HepG2 (cell line): ENCODE results near the gene WNT4. TPM values are rescaled to one million over a fixed set of nuclear protein-coding genes. Genes with fewer than 3 reads are reported as not detected.

ENCODE experiments used
- ATAC-seq: fragments of 200-7000 bp; cut with Tn5 transposase; 3 replicates; pipeline ENCODE4 v1.9.1; 2020; ENCODE audit warnings: mild to moderate bottlenecking, moderate library complexity
- BruUV-seq: library from RNA; stranded (reverse); fragments of 400-500 nt; replicated peaks from 2 replicates; lab custom pipeline; 2021; lab: Mats Ljungman, UMichigan
- CTCF ChIA-PET: fragments of 300-600 bp; formaldehyde crosslinking; extraction: SDS; loops from one replicate; lab custom pipeline; 2021; ENCODE audit warnings: low total read pairs, inconsistent platforms, low intra/inter-chr PET ratio; lab: Yijun Ruan, JAX
- POLR2A ChIA-PET: fragments of 350-600 bp; sonication (Branson Sonifier 250); formaldehyde crosslinking; loops from one replicate; lab custom pipeline; 2020; ENCODE audit warnings: antibody characterized with exemption, inconsistent platforms; lab: Yijun Ruan, JAX
- DNase-seq: peaks from one replicate; pipeline ENCODE4 v3.0.0-alpha.2; 2015; ENCODE audit warnings: low spot score
- FAIRE-seq: peaks from 3 replicates; lab custom pipeline; 2011; peaks lifted over from hg19 to GRCh38; lab: Jason Lieb, UNC
- H2AFZ ChIP-seq: one replicate; pipeline ENCODE4 v1.6.1; 2011; ENCODE audit warnings: low read length, inconsistent platforms
- H3K27ac ChIP-seq: fragments of 300-600 bp; 3 replicates; pipeline ENCODE4 v1.8.0; 2011; ENCODE audit warnings: mixed run types, mild to moderate bottlenecking, mixed read lengths, low read length, inconsistent platforms; ENCODE audit not compliant: insufficient read depth; ENCODE audit errors: extremely low read length
- H3K27me3 ChIP-seq, 2 experiments: fragments of 200-600 bp in 1 of 2; 2 replicates in 1 of 2; 3 replicates in 1 of 2; pipeline versions ENCODE4 v1.6.0 to v1.8.0; 2011; ENCODE audit warnings: low read length in 2 of 2, mild to moderate bottlenecking in 2 of 2, moderate library complexity in 2 of 2, inconsistent platforms in 1 of 2; ENCODE audit not compliant: insufficient read depth in 2 of 2, control insufficient read depth in 1 of 2
- H3K36me3 ChIP-seq, 2 experiments: fragments of 200-600 bp in 1 of 2; replicated peaks in 1 of 2; 2 replicates in 1 of 2; 3 replicates in 1 of 2; pipeline versions ENCODE4 v1.5.1 to v1.8.0; 2011; ENCODE audit warnings: low read length in 2 of 2, inconsistent platforms in 1 of 2; ENCODE audit not compliant: insufficient read depth in 2 of 2, control insufficient read depth in 1 of 2
- H3K4me1 ChIP-seq: 2 replicates; pipeline ENCODE4 v1.5.1; 2012; ENCODE audit warnings: low read length, inconsistent platforms; ENCODE audit not compliant: insufficient read depth
- H3K4me2 ChIP-seq: 2 replicates; pipeline ENCODE4 v1.6.0; 2011; ENCODE audit warnings: low read depth, low read length, inconsistent platforms
- H3K4me3 ChIP-seq, 3 experiments: fragments of 200-600 bp in 1 of 3; sonication (generic), shearing (Covaris generic) in 1 of 3; replicated peaks in 1 of 3; 2 replicates each; pipeline ENCODE4 v1.5.1; 2011 to 2016; ENCODE audit warnings: low read length in 3 of 3, inconsistent platforms in 2 of 3, low read depth in 2 of 3, mild to moderate bottlenecking in 2 of 3, control low read depth in 1 of 3, mixed read lengths in 1 of 3; ENCODE audit not compliant: insufficient read depth in 1 of 3
- H3K79me2 ChIP-seq: one replicate; pipeline ENCODE4 v1.6.1; 2011; ENCODE audit warnings: low read length, inconsistent platforms; ENCODE audit not compliant: insufficient read depth
- H3K9ac ChIP-seq: 2 replicates; pipeline ENCODE4 v1.6.0; 2011; ENCODE audit warnings: mild to moderate bottlenecking, low read depth, low read length, inconsistent platforms; ENCODE audit not compliant: insufficient read depth
- H3K9me3 ChIP-seq: 2 replicates; pipeline ENCODE4 v1.5.1; 2012; ENCODE audit warnings: mild to moderate bottlenecking, low read length
- H4K20me1 ChIP-seq: 2 replicates; pipeline ENCODE4 v1.6.0; 2011; ENCODE audit warnings: inconsistent platforms, mild to moderate bottlenecking, low read length, moderate library complexity; ENCODE audit not compliant: insufficient read depth
- ATAD3A ChIP-seq: sonication (generic); formaldehyde crosslinking; IDR thresholded peaks from 2 replicates; pipeline ENCODE4 v1.4.0; 2020; ENCODE audit warnings: missing genetic modification reagents
- ATF4 ChIP-seq, 2 experiments: fragments of 450-650 bp in 1 of 2; sonication (generic) in 1 of 2; formaldehyde crosslinking; IDR thresholded peaks; 2 replicates each; pipeline versions ENCODE4 v1.5.0 to v1.8.0; 2020 to 2022; ENCODE audit warnings: mild to moderate bottlenecking in 1 of 2, missing genetic modification reagents in 1 of 2
- BATF2 ChIP-seq: sonication (generic); formaldehyde crosslinking; IDR thresholded peaks from 2 replicates; pipeline ENCODE4 v1.8.0; 2022; ENCODE audit warnings: mild to moderate bottlenecking, missing genetic modification reagents, moderate library complexity
- DBP ChIP-seq: sonication (generic); formaldehyde crosslinking; IDR thresholded peaks from 2 replicates; pipeline ENCODE4 v1.4.0; 2020; ENCODE audit warnings: missing genetic modification reagents; ENCODE audit errors: not compliant biosample characterization
- GTF2F1 ChIP-seq: fragments of 150-350 bp; IDR thresholded peaks from 2 replicates; pipeline ENCODE4 v1.6.1; 2014; ENCODE audit warnings: low read length
- HNRNPLL ChIP-seq: fragments of 200-400 bp; formaldehyde crosslinking; IDR thresholded peaks from 2 replicates; pipeline ENCODE4 v1.6.1; 2017; ENCODE audit warnings: mild to moderate bottlenecking, low read depth, low read length; ENCODE audit not compliant: poor library complexity, severe bottlenecking
- JUN ChIP-seq: sonication (generic); formaldehyde crosslinking; IDR thresholded peaks from 2 replicates; pipeline ENCODE4 v1.4.0; 2020; ENCODE audit warnings: mild to moderate bottlenecking, missing genetic modification reagents
- KLF13 ChIP-seq: sonication (generic); formaldehyde crosslinking; IDR thresholded peaks from 2 replicates; pipeline ENCODE4 v1.4.0; 2020; ENCODE audit warnings: mild to moderate bottlenecking, missing genetic modification reagents
- MAZ ChIP-seq, 2 experiments: sonication (generic) in 1 of 2; formaldehyde crosslinking in 1 of 2; IDR thresholded peaks; 2 replicates each; pipeline versions ENCODE4 v1.5.0 to v1.6.1; 2012 to 2020; ENCODE audit warnings: low read depth in 2 of 2, mild to moderate bottlenecking in 2 of 2, borderline replicate concordance in 1 of 2, improper control_type of control experiment in 1 of 2, low read length in 1 of 2, missing genetic modification reagents in 1 of 2, moderate library complexity in 1 of 2
- MYNN ChIP-seq: sonication (generic); formaldehyde crosslinking; IDR thresholded peaks from 2 replicates; pipeline ENCODE4 v1.4.0; 2020; ENCODE audit warnings: mild to moderate bottlenecking, low read depth, missing genetic modification reagents
- NFIB ChIP-seq: sonication (generic); formaldehyde crosslinking; IDR thresholded peaks from 2 replicates; pipeline ENCODE4 v1.9.0; 2021; ENCODE audit warnings: missing genetic modification reagents, mild to moderate bottlenecking, borderline replicate concordance
- PAX8 ChIP-seq: sonication (generic); formaldehyde crosslinking; IDR thresholded peaks from 2 replicates; pipeline ENCODE4 v1.8.0; 2022; ENCODE audit warnings: mild to moderate bottlenecking, missing genetic modification reagents, borderline replicate concordance
- TCF7 ChIP-seq: sonication (generic); IDR thresholded peaks from 2 replicates; pipeline ENCODE4 v1.6.1; 2016; ENCODE audit warnings: antibody characterized with exemption, low read depth
- ZNF121 ChIP-seq: sonication (generic); formaldehyde crosslinking; IDR thresholded peaks from 2 replicates; pipeline ENCODE4 v1.5.0; 2020; ENCODE audit warnings: mild to moderate bottlenecking, missing genetic modification reagents
- WGBS: methylation state at CpG from one replicate; pipeline ENCODE4 v1.1.6; 2017; ENCODE audit warnings: low lambda C conversion rate; 5-methylcytosine and 5-hydroxymethylcytosine counted together
- in situ Hi-C: cut with HindIII; loops from 2 replicates; pipeline ENCODE4 v1.10.0; 2017; ENCODE audit warnings: low pct_unique_long_range_greater_than_20kb; ENCODE audit not compliant: extremely low pct_ligation_motif_present
- intact Hi-C: fragments of 100-400 bp; cut with micrococcal nuclease; formaldehyde crosslinking; loops from one replicate; pipeline ENCODE4 v1.10.0; 2022; ENCODE audit not compliant: unreplicated experiment
- polyA plus RNA-seq, 8 experiments: library from polyadenylated mRNA; depleted of rRNA in 3 of 8; stranded (reverse) in 7 of 8; unstranded in 1 of 8; fragments of >200 nt; fragmentation: Illumina TruSeq in 4 of 8; extraction: Trizol in 4 of 8; gene quantifications; 2 replicates each; pipeline versions ENCODE4 v1.2.1 to v1.2.3, GENCODE V29; 2011 to 2016; ENCODE audit warnings: low read depth in 4 of 8, missing spikeins in 1 of 8, mixed read lengths in 1 of 8; ENCODE audit not compliant: insufficient read depth in 1 of 8
- total RNA-seq, 5 experiments: library from RNA; depleted of rRNA; stranded (reverse); fragments of >200 nt; fragmentation: Illumina TruSeq; extraction: Trizol; gene quantifications; 2 replicates each; pipeline ENCODE4 v1.2.3, GENCODE V29; 2016; ENCODE audit warnings: low read depth in 1 of 5
- TF ChIP-seq, protein P1 (sequence below): sonication (generic); formaldehyde crosslinking; conservative IDR thresholded peaks from 2 replicates; pipeline ENCODE4 v1.8.0; 2022; ENCODE audit warnings: missing genetic modification reagents
- TF ChIP-seq, protein P2 (sequence below): sonication (generic); formaldehyde crosslinking; IDR thresholded peaks from 2 replicates; pipeline ENCODE4 v1.4.0; 2020; ENCODE audit warnings: missing genetic modification reagents

WNT4 gene
- total and polyA plus RNA-seq, 2 of the 13 experiments (the other 11 are each of a cell fraction or from before 2014, with no cell fraction given): not detected

DNA sequence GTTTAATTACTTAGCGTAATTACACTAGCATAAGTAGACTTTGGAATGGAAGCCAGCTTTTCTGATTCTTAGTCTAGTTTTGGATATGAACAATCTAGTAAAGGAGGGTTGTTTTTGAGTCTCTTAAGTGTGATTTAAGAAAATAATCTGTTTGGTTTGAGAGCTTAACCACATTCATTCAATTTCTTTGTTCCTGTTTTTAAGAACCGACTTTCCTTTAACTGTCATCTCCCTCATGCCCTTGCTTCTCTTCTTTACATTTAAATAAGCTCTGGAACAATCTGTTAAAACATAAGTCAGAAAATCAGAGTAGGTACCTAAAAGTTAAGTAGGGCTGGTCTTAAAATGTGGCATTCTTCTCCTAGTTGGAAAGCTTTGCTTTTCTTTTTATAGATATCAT lies 62.7 kb downstream of the WNT4 start:
- peaks cover 37% of the 10 kb centered on the region for H4K20me1 ChIP-seq
- intact Hi-C loops (no loop called here), in situ Hi-C loops (no loop called here)
- H3K79me2 ChIP-seq: peaks cover 64% of the 10 kb centered on the region
- ATAC-seq (no peak), DNase-seq (no peak), FAIRE-seq (no peak)
- CTCF ChIA-PET: no interaction called here
- no TSS peak for BruUV-seq
- H3K27ac ChIP-seq: no peak overlapping the region
- H2AFZ ChIP-seq: no peak overlapping the region
- no peaks in the 10 kb centered on the region; a peak in 1 of 5 replicates for H3K27me3 ChIP-seq
- H3K9ac ChIP-seq: no peak overlapping the region
- WGBS: 98% methylated on average over 2 of the region's 2 CpGs
- POLR2A ChIA-PET: no interaction called here
- H3K4me2 ChIP-seq: no peak overlapping the region
- H3K4me3 ChIP-seq: no peak overlapping the region
- H3K4me1 ChIP-seq: peaks cover 11% of the 10 kb centered on the region; the same call in 1 of the 2 replicates
- H3K36me3 ChIP-seq: peaks cover 9 to 49% of the 10 kb centered on the region in 2 experiments; a peak in 4 of 5 replicates
- no peaks in the 10 kb centered on the region for H3K9me3 ChIP-seq
- TF ChIP-seq GTF2F1 (no peak), HNRNPLL (no peak), NFIB (no peak), ZNF121 (no peak), MYNN (CRISPR knock-in tag) (no peak), PAX8 (no peak), BATF2 (CRISPR knock-in tag) (no peak), TCF7 (no peak), KLF13 (no peak), ATAD3A (CRISPR knock-in tag) (no peak), ATF4 (CRISPR knock-in tag; IDR thresholded peaks at IDR 0.05) (no peak), JUN (CRISPR knock-in tag) (no peak), MAZ (IDR thresholded peaks at IDR 0.05; ENCODE audit: borderline replicate concordance, low read depth, low read length) (no peak), MAZ (CRISPR knock-in tag; IDR thresholded peaks at IDR 0.05; ENCODE audit: low read depth) (no peak), DBP (CRISPR knock-in tag) (no peak)
- TF ChIP-seq, protein P1, sequence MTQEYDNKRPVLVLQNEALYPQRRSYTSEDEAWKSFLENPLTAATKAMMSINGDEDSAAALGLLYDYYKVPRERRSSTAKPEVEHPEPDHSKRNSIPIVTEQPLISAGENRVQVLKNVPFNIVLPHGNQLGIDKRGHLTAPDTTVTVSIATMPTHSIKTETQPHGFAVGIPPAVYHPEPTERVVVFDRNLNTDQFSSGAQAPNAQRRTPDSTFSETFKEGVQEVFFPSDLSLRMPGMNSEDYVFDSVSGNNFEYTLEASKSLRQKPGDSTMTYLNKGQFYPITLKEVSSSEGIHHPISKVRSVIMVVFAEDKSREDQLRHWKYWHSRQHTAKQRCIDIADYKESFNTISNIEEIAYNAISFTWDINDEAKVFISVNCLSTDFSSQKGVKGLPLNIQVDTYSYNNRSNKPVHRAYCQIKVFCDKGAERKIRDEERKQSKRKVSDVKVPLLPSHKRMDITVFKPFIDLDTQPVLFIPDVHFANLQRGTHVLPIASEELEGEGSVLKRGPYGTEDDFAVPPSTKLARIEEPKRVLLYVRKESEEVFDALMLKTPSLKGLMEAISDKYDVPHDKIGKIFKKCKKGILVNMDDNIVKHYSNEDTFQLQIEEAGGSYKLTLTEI: no peak
- TF ChIP-seq, protein P2, sequence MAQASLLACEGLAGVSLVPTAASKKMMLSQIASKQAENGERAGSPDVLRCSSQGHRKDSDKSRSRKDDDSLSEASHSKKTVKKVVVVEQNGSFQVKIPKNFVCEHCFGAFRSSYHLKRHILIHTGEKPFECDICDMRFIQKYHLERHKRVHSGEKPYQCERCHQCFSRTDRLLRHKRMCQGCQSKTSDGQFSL (CRISPR knock-in tag): no peak
